Right lobe of liver (tissue), 4 donors: ENCODE measurements around the gene RXFP3.

ENCODE experiments used
- POLR2A ChIP-seq: fragments of 450-650 bp; IDR thresholded peaks from one replicate; pipeline ENCODE4 v1.6.1; 2017; ENCODE audit warnings: antibody characterized with exemption, mild to moderate bottlenecking
- TF ChIP-seq, protein P1 (sequence below), 4 donors: fragments of 200-600 bp in 3 of 4; fragments of 450-650 bp in 1 of 4; IDR thresholded peaks; one replicate each; pipeline versions ENCODE4 v1.5.1 to v1.8.0; 2016 to 2022; ENCODE audit warnings: antibody characterized with exemption in 4 of 4, mild to moderate bottlenecking in 2 of 4
- donor health status: DM: no; HTN: no; CAD: no.
- donor health status: DM: no; HTN: no; CAD: no.
- donor health status: DM: no; HTN: yes; CAD: no.

DNA sequence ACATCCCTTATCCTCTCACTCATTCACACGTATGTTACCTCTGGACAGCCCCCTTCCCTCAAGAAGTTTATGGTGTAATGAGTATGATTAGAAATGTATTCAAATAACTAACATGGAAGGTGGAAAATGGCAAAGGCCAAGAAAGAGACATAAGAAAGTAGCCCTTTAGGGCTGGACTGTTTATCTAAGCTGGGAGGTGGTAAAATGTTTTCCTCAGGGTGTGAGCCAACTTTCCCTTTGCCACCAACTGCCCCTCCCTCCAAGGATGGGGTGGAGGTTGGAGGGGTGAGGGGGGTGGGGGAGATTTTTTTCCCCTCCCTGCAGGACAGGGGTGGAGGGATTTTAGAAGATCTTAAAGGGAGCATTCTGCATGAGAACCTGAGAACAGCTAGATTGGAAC lies 40.1 kb downstream of the RXFP3 start:
- TF ChIP-seq, protein P1, sequence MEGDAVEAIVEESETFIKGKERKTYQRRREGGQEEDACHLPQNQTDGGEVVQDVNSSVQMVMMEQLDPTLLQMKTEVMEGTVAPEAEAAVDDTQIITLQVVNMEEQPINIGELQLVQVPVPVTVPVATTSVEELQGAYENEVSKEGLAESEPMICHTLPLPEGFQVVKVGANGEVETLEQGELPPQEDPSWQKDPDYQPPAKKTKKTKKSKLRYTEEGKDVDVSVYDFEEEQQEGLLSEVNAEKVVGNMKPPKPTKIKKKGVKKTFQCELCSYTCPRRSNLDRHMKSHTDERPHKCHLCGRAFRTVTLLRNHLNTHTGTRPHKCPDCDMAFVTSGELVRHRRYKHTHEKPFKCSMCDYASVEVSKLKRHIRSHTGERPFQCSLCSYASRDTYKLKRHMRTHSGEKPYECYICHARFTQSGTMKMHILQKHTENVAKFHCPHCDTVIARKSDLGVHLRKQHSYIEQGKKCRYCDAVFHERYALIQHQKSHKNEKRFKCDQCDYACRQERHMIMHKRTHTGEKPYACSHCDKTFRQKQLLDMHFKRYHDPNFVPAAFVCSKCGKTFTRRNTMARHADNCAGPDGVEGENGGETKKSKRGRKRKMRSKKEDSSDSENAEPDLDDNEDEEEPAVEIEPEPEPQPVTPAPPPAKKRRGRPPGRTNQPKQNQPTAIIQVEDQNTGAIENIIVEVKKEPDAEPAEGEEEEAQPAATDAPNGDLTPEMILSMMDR (IDR thresholded peaks at IDR 0.05), result no peak
- TF ChIP-seq POLR2A, result no peak
